ENCODE measurements around the gene VSIR.

DNA sequence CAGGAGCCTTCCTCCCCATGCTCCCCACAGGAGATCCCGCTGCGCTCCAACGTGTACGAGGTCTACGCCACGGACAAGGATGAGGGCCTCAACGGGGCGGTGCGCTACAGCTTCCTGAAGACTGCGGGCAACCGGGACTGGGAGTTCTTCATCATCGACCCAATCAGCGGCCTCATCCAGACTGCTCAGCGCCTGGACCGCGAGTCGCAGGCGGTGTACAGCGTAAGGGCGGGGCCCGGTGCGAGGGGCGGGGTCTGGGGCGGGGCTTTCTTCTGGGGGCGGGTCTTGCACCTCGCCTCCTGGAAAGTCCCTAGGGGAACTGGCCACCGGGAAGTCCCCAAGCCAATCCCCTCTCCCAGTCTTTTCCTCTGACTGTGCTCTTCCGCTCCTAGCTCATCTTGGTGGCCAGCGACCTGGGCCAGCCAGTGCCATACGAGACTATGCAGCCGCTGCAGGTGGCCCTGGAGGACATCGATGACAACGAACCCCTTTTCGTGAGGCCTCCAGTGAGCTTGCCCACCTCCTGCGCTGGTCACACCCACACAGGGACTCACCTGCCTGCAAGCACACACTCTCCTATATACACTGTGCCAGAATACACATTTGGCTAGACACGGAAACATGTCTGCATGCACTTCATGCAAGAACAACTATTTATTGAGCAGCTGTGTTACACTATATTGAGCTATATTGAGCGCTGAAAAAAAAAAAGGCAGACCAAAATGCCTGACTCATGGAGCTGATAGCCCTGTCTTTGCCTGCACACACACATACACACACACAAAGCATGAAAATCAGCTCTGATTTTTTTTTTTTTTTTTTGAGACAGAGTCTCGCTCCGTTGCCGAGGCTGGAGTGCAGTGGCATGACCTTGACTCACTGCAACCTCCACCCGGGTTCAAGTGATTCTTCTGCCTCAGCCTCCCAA, 32.7 kb upstream of the VSIR start:
- TF ChIP-seq EP300 (IDR thresholded peaks at IDR 0.05): no peak
- no peak for TF ChIP-seq POLR2A (IDR thresholded peaks at IDR 0.05)
- TF ChIP-seq, protein P1, sequence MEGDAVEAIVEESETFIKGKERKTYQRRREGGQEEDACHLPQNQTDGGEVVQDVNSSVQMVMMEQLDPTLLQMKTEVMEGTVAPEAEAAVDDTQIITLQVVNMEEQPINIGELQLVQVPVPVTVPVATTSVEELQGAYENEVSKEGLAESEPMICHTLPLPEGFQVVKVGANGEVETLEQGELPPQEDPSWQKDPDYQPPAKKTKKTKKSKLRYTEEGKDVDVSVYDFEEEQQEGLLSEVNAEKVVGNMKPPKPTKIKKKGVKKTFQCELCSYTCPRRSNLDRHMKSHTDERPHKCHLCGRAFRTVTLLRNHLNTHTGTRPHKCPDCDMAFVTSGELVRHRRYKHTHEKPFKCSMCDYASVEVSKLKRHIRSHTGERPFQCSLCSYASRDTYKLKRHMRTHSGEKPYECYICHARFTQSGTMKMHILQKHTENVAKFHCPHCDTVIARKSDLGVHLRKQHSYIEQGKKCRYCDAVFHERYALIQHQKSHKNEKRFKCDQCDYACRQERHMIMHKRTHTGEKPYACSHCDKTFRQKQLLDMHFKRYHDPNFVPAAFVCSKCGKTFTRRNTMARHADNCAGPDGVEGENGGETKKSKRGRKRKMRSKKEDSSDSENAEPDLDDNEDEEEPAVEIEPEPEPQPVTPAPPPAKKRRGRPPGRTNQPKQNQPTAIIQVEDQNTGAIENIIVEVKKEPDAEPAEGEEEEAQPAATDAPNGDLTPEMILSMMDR (IDR thresholded peaks at IDR 0.05): no peak
- TF ChIP-seq POLR2AphosphoS5 (IDR thresholded peaks at IDR 0.05): peak in 1 of 3 donors; percentile 20
